K562 (cell line): Measurements from ENCODE around the gene PLXNB3. TPM values are rescaled to one million over a fixed set of nuclear protein-coding genes. Genes with fewer than 3 reads are reported as not detected.
A peak's percentile ranks its signal among the peaks of the same experiment; 100 is the strongest.

ENCODE experiments used
- ATAC-seq: fragments of 200-7000 bp; cut with Tn5 transposase; 3 replicates; pipeline ENCODE4 v1.9.1; 2020; ENCODE audit warnings: moderate library complexity
- BruUV-seq: library from RNA; stranded (reverse); fragments of 400-500 nt; replicated peaks from 2 replicates; lab custom pipeline; 2021; lab: Mats Ljungman, UMichigan
- CTCF ChIA-PET: fragments of 300-600 bp; formaldehyde crosslinking; extraction: SDS; loops from one replicate; lab custom pipeline; 2021; ENCODE audit warnings: low intra/inter-chr PET ratio; lab: Yijun Ruan, JAX
- POLR2A ChIA-PET: fragments of 300-600, 350-650 bp; sonication (Branson Sonifier 250); formaldehyde crosslinking; extraction: SDS; loops from one replicate; lab custom pipeline; 2021; ENCODE audit warnings: antibody characterized with exemption, inconsistent platforms; lab: Yijun Ruan, JAX
- DNase-seq, 4 experiments: peaks; one replicate each; pipeline versions ENCODE4 v3.0.0 to v3.0.0-alpha.2; 2011 to 2018; ENCODE audit warnings: low spot score in 3 of 4, mixed read lengths in 3 of 4; ENCODE audit errors: extremely low read depth in 1 of 4
- FAIRE-seq: peaks from 2 replicates; lab custom pipeline; 2011; peaks lifted over from hg19 to GRCh38; lab: Jason Lieb, UNC
- H2AFZ ChIP-seq: 2 replicates; pipeline ENCODE4 v1.6.0; 2011; ENCODE audit warnings: low read depth, low read length, control low read depth, inconsistent platforms
- H3K27ac ChIP-seq: fragments of 200-600 bp; 3 replicates; pipeline ENCODE4 v1.8.0; 2011; ENCODE audit warnings: low read depth, mild to moderate bottlenecking, control low read depth, inconsistent platforms, low read length, moderate library complexity, mixed read lengths; ENCODE audit errors: extremely low read depth
- H3K27me3 ChIP-seq, 2 experiments: fragments of 300-600 bp in 1 of 2; 2 replicates in 1 of 2; 3 replicates in 1 of 2; pipeline versions ENCODE4 v1.6.0 to v1.8.0; 2011; ENCODE audit warnings: inconsistent platforms in 2 of 2, low read length in 2 of 2, mild to moderate bottlenecking in 1 of 2, mixed read lengths in 1 of 2, moderate library complexity in 1 of 2; ENCODE audit not compliant: control insufficient read depth in 2 of 2, insufficient read depth in 2 of 2
- H3K36me3 ChIP-seq: fragments of 300-600 bp; 3 replicates; pipeline ENCODE4 v1.8.0; 2011; ENCODE audit warnings: mild to moderate bottlenecking, low read length, inconsistent platforms; ENCODE audit not compliant: control insufficient read depth, insufficient read depth
- H3K4me1 ChIP-seq, 2 experiments: fragments of 200-600 bp in 1 of 2; replicated peaks in 1 of 2; 2 replicates in 1 of 2; 3 replicates in 1 of 2; pipeline versions ENCODE4 v1.5.1 to v1.8.0; 2011; ENCODE audit warnings: inconsistent platforms in 2 of 2, low read length in 2 of 2, mild to moderate bottlenecking in 1 of 2, mixed read lengths in 1 of 2, moderate library complexity in 1 of 2; ENCODE audit not compliant: control insufficient read depth in 2 of 2, insufficient read depth in 2 of 2
- H3K4me2 ChIP-seq: 2 replicates; pipeline ENCODE4 v1.6.1; 2011; ENCODE audit warnings: low read length, control low read depth, inconsistent platforms, mixed read lengths; ENCODE audit not compliant: insufficient read depth
- H3K4me3 ChIP-seq: fragments of 200-600 bp; sonication (generic), shearing (Covaris generic); 2 replicates; pipeline ENCODE4 v1.5.1; 2016; ENCODE audit warnings: control low read depth, inconsistent platforms
- H3K79me2 ChIP-seq: fragments of 200-600 bp; 3 replicates; pipeline ENCODE4 v1.8.0; 2011; ENCODE audit warnings: low read length, inconsistent platforms; ENCODE audit not compliant: control insufficient read depth, insufficient read depth
- H3K9ac ChIP-seq, 2 experiments: 2 replicates each; pipeline versions ENCODE4 v1.6.0 to v1.6.1; 2011; ENCODE audit warnings: low read depth in 2 of 2, low read length in 2 of 2, control low read depth in 1 of 2, inconsistent platforms in 1 of 2, mild to moderate bottlenecking in 1 of 2, mixed read lengths in 1 of 2; ENCODE audit not compliant: insufficient read depth in 1 of 2
- H3K9me1 ChIP-seq: one replicate; pipeline ENCODE4 v1.6.0; 2011; ENCODE audit warnings: inconsistent platforms, mild to moderate bottlenecking, low read length, moderate library complexity; ENCODE audit not compliant: control insufficient read depth, insufficient read depth
- H3K9me3 ChIP-seq: replicated peaks from 2 replicates; pipeline ENCODE4 v1.5.1; 2011; ENCODE audit warnings: low read depth, low read length, inconsistent platforms; ENCODE audit not compliant: control insufficient read depth, insufficient read depth
- H4K20me1 ChIP-seq: replicated peaks from 2 replicates; pipeline ENCODE4 v1.6.1; 2011; ENCODE audit warnings: low read length, inconsistent platforms, mixed read lengths; ENCODE audit not compliant: control insufficient read depth, insufficient read depth
- MITF ChIP-seq: IDR thresholded peaks from 2 replicates; pipeline ENCODE4 v1.6.1; 2014; ENCODE audit warnings: antibody characterized with exemption
- PML ChIP-seq: IDR thresholded peaks from 2 replicates; pipeline ENCODE4 v1.6.1; 2012; ENCODE audit warnings: low read length, inconsistent platforms
- TRIM24 ChIP-seq, 2 experiments: fragments of 450-650 bp; IDR thresholded peaks; 2 replicates each; pipeline ENCODE4 v1.6.1; 2016
- ZNF57 ChIP-seq: fragments of 450-650 bp; formaldehyde crosslinking; IDR thresholded peaks from 2 replicates; pipeline ENCODE4 v1.4.0; 2020; ENCODE audit warnings: mild to moderate bottlenecking, moderate library complexity
- WGBS: fragments of 100-300 bp; shearing (Covaris generic); methylation state at CpG from one replicate; pipeline ENCODE4 v1.1.6; 2016; ENCODE audit warnings: low coverage, mixed read lengths; ENCODE audit not compliant: insufficient coverage; ENCODE audit errors: missing lambda C conversion rate; 5-methylcytosine and 5-hydroxymethylcytosine counted together
- in situ Hi-C: fragments of 300-500 bp; cut with MboI; formaldehyde crosslinking; loops from 4 replicates; pipeline ENCODE4 v1.15.0; 2018; ENCODE audit warnings: inconsistent platforms, mixed read lengths
- intact Hi-C: fragments of 100-400 bp; cut with micrococcal nuclease; formaldehyde crosslinking; loops from 2 replicates; pipeline ENCODE4 v1.14.2; 2022
- polyA plus RNA-seq, 8 experiments: library from polyadenylated mRNA; depleted of rRNA in 4 of 8; stranded (reverse) in 5 of 8; unstranded in 3 of 8; fragments of >200 nt; fragmentation: Nextera tagmentation in 2 of 8; fragmentation: Illumina TruSeq in 1 of 8; extraction: Ambion mirVana in 2 of 8; extraction: Trizol in 1 of 8; gene quantifications; 2 replicates each; pipeline versions ENCODE4 v1.2.1 to v1.2.3, GENCODE V29; 2011 to 2014; ENCODE audit warnings: inconsistent platforms in 1 of 8, missing spikeins in 1 of 8
- total RNA-seq, 7 experiments: library from RNA; depleted of rRNA in 6 of 7; stranded (reverse); fragments of >200 nt in 6 of 7; fragmentation: Illumina TruSeq in 2 of 7; extraction: Trizol in 2 of 7; gene quantifications; 2 replicates each; pipeline versions ENCODE4 v1.2.1 to v1.2.3, GENCODE V29; 2011 to 2021; ENCODE audit warnings: low replicate concordance in 1 of 7

Gene PLXNB3
- total and polyA plus RNA-seq, 9 of the 15 experiments (the other 6 are each of a cell fraction or from before 2014, with no cell fraction given): 0.22 to 2.0 (median 1.4) TPM; not detected in 2

GRCh38 chrX:153792368-153792767, 28.3 kb downstream of the PLXNB3 start:
- in situ Hi-C loops: no loop called here
- FAIRE-seq: no peak

More at GRCh38 chrX:153792368-153792767, 28.3 kb downstream of the PLXNB3 start:
- Histone ChIP-seq H3K9ac (peak overlapping the region in 1 of 2 experiments; percentile 100; a peak in 2 of 4 replicates), H3K9me1 (peaks cover 3% of the 10 kb centered on the region), H3K4me3 (no peak overlapping the region; the same call in 1 of the 2 replicates), H2AFZ (no peak overlapping the region), H3K27me3 (no peaks in the 10 kb centered on the region), H3K27ac (peak overlapping the region; percentile 96; the same call in 1 of the 3 replicates), H4K20me1 (no peaks in the 10 kb centered on the region; the same call in 1 of the 2 replicates), H3K4me2 (peak overlapping the region; percentile 90), H3K9me3 (no peaks in the 10 kb centered on the region), H3K79me2 (peaks cover 61% of the 10 kb centered on the region), H3K36me3 (peaks cover 65% of the 10 kb centered on the region; the same call in 2 of the 3 replicates), H3K4me1 (peaks cover 33 to 61% of the 10 kb centered on the region in 2 experiments)
- ATAC-seq (no peak), DNase-seq (no peak)
- 93% methylated on average over 3 of the region's 6 CpGs for WGBS
- ChIA-PET POLR2A (interaction anchor here (0.6 to 0.8 kb wide), 2 partner anchors 12 to 849 kb away, joined by 3 to 4 read pairs; no protein-coding TSS in a partner anchor), CTCF (no interaction called here)
- intact Hi-C loops: no loop called here
- BruUV-seq: no TSS peak
- TF ChIP-seq MITF (no peak), PML (no peak), ZNF57 (no peak), TRIM24 (IDR thresholded peaks at IDR 0.05) (no peak)
